Measurements from ENCODE around the gene OR13F1. TPM values are rescaled to one million over a fixed set of nuclear protein-coding genes. Genes with fewer than 3 reads are reported as not detected.

The OR13F1 gene
- not detected for total RNA-seq
- long read RNA-seq: 0 reads

GRCh38 chr9:104503963-104504362, at the start of gene OR13F1:
Gene OR13F1 (plus strand): TSS chr9:104504263. CDS start chr9:104504263, 0 bp downstream.
- no peaks in the 10 kb centered on the region for H3K4me1 ChIP-seq
- no peaks in the 10 kb centered on the region for H3K27me3 ChIP-seq (ENCODE audit: low read depth)
- no peaks in the 10 kb centered on the region for H3K36me3 ChIP-seq
- intact Hi-C loops (cut with micrococcal nuclease): no loop called here
- H3K27ac ChIP-seq (replicated peaks): no peak within 1 kb of the TSS
- no peak within 1 kb of the TSS for H3K4me3 ChIP-seq
- no peak for TF ChIP-seq CTCF (IDR thresholded peaks at IDR 0.05; ENCODE audit: borderline replicate concordance)
- no peak for DNase-seq
- H3K9me3 ChIP-seq (replicated peaks): no peaks in the 10 kb centered on the region

DNA sequence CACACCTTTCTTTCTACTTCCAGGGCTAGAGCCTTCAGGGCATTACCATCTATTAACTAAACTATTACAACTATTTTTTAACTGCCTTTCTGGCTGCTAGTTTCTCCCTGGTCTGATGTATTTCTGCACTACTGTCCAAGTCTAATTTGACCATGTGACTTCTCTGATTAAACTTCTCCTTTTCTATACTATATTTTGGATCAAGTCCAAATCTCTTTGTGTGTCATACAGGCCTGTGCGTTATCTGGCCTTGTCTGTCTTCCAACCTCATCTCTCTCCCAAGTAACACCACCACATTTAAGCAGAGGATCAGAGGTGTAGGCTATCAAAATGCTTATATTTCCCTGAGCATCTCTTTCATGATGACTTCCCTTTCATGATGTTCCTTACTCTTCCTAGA, 47.2 kb upstream of the OR13F1 start:
- H3K36me3 ChIP-seq: no peaks in the 10 kb centered on the region
- TF ChIP-seq CTCF (IDR thresholded peaks at IDR 0.05; ENCODE audit: borderline replicate concordance): no peak
- no peaks in the 10 kb centered on the region for H3K9me3 ChIP-seq (replicated peaks)
- H3K4me3 ChIP-seq: no peak overlapping the region
- no peaks in the 10 kb centered on the region for H3K4me1 ChIP-seq
- intact Hi-C loops (cut with micrococcal nuclease): no loop called here
- no peaks in the 10 kb centered on the region for H3K27me3 ChIP-seq (ENCODE audit: low read depth)
- H3K27ac ChIP-seq (replicated peaks): no peak overlapping the region
- no peak for DNase-seq

DNA sequence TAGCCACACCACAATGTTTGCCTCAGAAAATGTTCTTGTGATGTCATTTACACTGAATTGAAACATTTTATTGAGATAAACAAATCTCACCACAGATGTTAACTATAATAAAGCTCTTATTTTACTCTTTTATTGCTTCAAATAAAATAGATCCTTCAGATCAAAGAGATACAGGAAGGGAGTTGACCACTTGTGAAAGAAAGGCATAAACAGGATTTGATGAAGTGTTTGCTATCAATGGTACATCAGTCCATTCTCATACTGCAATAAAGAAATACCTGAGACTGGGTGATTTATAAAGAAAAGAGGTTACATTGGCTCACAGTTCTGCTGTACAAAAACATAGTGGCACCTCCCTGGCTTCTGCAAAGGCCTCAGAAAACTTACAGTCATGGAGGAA, 40.2 kb upstream of the OR13F1 start:
- Histone ChIP-seq H3K36me3 (no peaks in the 10 kb centered on the region), H3K4me3 (no peak overlapping the region), H3K4me1 (no peaks in the 10 kb centered on the region), H3K27me3 (ENCODE audit: low read depth) (no peaks in the 10 kb centered on the region), H3K27ac (replicated peaks) (no peak overlapping the region), H3K9me3 (replicated peaks) (peaks cover 50% of the 10 kb centered on the region)
- intact Hi-C loops (cut with micrococcal nuclease): no loop called here
- TF ChIP-seq CTCF (IDR thresholded peaks at IDR 0.05; ENCODE audit: borderline replicate concordance): no peak
- no peak for DNase-seq

- Histone ChIP-seq H3K9me3 (replicated peaks) (peaks cover 49% of the 10 kb centered on the region), H3K4me1 (no peaks in the 10 kb centered on the region), H3K27me3 (ENCODE audit: low read depth) (no peaks in the 10 kb centered on the region), H3K27ac (replicated peaks) (no peak overlapping the region), H3K36me3 (no peaks in the 10 kb centered on the region), H3K4me3 (no peak overlapping the region)
- intact Hi-C loops (cut with micrococcal nuclease): no loop called here
- TF ChIP-seq CTCF (IDR thresholded peaks at IDR 0.05; ENCODE audit: borderline replicate concordance): no peak
- DNase-seq: no peak
These were observed 35.8 kb upstream of the OR13F1 start for GRCh38 chr9:104468261-104468660.

GRCh38 chr9:104482921-104483570, 21.0 kb upstream of the OR13F1 start:
- H3K27ac ChIP-seq (replicated peaks): no peak overlapping the region
- H3K27me3 ChIP-seq (ENCODE audit: low read depth): no peaks in the 10 kb centered on the region
- no peak for DNase-seq
- TF ChIP-seq CTCF (IDR thresholded peaks at IDR 0.05; ENCODE audit: borderline replicate concordance): no peak
- H3K4me1 ChIP-seq: no peaks in the 10 kb centered on the region
- no peaks in the 10 kb centered on the region for H3K9me3 ChIP-seq (replicated peaks)
- intact Hi-C loops (cut with micrococcal nuclease): no loop called here
- no peaks in the 10 kb centered on the region for H3K36me3 ChIP-seq
- H3K4me3 ChIP-seq: no peak overlapping the region
